GM21447 (cell line): ENCODE data around the gene SORL1.
"Not testable (repeated sequence)": the region's sequence is repeated elsewhere in the genome, so short reads cannot be mapped to it uniquely, and the experiment has no call there.

ENCODE experiments used
- ATAC-seq: cut with Tn5 transposase; IDR thresholded peaks from one replicate; pipeline ENCODE4 v1.9.1; 2021; ENCODE audit not compliant: unreplicated experiment

SORL1 gene

DNA sequence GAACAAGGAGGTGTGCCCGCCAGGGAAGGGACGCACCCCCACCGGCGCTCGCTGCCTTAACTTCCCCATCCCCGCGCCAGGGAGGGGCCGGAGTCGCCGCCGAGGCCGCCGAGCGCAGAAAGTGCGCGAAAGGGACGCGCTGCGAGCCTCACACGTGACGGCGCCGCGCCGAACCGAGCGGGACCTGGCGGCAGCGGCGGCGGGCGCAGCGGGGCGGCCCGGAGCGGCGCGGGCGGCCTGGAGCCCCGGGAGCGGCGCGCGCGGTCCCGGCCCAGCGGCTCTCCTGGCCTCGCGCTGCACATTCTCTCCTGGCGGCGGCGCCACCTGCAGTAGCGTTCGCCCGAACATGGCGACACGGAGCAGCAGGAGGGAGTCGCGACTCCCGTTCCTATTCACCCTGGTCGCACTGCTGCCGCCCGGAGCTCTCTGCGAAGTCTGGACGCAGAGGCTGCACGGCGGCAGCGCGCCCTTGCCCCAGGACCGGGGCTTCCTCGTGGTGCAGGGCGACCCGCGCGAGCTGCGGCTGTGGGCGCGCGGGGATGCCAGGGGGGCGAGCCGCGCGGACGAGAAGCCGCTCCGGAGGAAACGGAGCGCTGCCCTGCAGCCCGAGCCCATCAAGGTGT is at the start of gene SORL1:
Gene SORL1, plus strand, starts transcription at position 329 of the 623 bp plus-strand sequence. Its CDS starts 18 bp downstream, at position 347.
- ATAC-seq, result peak; percentile 46

DNA sequence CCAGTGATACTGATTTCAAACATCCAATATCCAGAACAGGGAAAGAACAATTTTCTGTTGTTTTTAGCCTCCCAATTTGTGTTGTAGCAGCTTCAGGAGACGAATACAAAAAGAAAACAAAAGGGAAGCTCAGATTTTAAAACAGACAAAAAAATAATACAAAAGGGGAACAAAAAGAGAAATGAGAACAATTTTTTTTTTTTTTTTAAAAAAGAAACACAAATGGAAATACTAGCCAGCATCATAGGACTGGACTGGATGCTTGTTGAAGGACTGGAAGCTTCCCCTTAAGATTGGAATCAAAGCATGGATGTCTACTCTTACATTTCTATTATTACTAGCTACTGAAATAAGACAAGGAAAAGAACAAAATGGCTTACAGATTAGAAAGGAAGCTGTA is 46.5 kb upstream of the SORL1 start:
- no peak for ATAC-seq

GRCh38 chr11:121406291-121406690 is 45.8 kb upstream of the SORL1 start:
- no peak for ATAC-seq

DNA sequence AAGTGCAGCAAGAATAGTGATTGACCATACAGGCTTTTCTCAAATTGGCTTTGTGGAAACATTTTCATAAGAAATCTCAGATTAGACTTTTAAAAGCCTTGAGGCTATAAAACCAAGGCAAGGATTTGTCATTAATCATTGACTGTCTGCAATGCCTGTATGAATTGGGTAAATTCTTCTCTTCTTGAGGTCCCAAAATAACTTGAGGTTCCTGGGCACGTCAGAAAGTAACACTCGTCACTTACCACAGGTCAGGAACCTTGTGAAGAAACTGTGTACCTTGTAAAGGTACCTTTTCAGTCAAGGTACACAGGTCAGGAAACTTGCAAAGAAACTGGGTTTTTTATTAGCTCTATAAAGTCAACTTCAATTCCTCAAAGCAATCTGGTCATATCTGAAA is 43.3 kb upstream of the SORL1 start:
- ATAC-seq, result no peak

GRCh38 chr11:121410041-121410440 is 42.1 kb upstream of the SORL1 start:
- ATAC-seq, result not testable (repeated sequence)

GRCh38 chr11:121411330-121411729 is 40.8 kb upstream of the SORL1 start:
- not testable (repeated sequence) for ATAC-seq

GRCh38 chr11:121412000-121412587 is 40.0 kb upstream of the SORL1 start:
- no peak for ATAC-seq

- no peak for ATAC-seq
Observed at GRCh38 chr11:121412711-121413415, 39.3 kb upstream of the SORL1 start.

DNA sequence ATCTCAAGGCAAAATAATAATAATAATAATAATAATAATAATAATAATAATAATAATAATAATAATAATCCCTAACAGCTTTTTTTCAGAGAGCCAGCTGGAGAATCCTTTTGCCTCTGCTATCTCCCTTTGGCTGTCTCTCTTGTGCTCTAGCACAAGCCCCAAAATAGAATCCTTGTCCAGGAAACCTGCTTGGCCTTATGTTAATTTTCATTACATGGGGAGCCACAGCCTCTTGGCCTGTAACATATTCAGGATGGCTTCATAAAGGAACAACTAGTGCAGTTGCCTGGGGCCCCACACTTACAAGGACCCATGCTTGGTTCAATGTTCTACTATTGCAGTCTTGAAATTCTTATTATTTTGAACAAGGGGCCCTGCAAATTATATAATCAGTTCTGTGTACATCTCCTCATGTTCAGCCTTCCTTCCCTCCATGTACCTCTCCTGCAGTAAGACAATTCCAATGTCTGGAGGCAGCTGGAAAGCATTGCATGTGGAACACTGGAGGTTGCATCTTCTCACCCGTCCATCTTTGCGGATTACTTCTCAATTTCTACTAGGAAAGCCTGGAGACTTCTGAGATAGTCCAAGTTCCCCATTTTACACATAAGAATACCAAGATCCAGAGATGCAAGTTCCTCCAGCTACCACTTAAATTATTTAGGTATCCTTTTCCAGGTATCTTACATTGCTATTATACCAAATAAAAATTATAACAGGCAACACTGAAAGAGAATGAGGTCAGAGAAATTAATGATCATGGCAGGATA is 37.8 kb upstream of the SORL1 start:
- no peak for ATAC-seq

DNA sequence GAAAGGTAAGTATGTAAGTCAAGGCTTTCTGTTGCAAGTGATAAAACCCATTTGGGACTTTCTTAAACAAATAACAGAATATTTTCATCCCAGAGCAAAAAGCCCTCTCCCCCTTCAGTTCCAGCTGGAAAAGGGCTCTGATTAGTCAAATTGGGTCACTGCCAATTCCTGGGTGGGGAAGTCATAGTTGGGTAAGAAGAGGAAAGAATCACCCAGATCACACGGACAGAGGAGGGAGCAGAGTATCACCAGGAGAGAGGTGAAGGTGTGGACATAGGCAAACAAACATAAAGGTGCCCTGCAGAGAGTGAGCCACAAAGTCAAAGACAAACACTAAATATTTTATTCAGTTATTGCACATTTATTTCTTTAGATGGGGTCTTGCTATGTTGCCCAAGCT is 36.3 kb upstream of the SORL1 start:
- ATAC-seq, result no peak

- ATAC-seq, result peak; percentile 72
Observed at GRCh38 chr11:121417055-121417551, 35.0 kb upstream of the SORL1 start.

GRCh38 chr11:121417607-121418006 is 34.5 kb upstream of the SORL1 start:
- ATAC-seq, result no peak

DNA sequence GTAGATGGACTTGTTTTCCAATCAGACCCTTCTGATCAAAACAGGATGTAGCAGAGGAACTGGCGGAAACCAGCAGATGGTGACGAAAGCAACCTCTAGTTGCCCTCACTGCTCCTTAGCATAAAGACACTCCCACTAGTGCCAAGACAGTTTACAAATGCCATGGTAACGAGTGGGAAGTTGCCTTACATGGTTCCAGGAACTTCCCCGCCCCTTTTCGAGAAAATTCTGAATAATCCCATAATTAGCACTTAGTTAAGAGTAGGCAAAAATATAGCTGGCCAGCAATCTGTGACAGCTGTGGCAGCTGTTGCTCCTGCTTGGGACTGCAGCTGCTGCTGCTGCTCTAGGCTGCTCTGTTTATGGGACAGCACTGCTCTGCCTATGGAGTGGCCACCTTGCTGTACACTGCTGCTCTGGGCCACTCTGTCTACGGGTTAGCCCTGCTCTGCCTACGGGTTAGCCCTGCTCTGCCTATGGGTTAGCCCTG is 33.4 kb upstream of the SORL1 start:
- no peak for ATAC-seq

- no peak for ATAC-seq
Observed at GRCh38 chr11:121419836-121420235, 32.3 kb upstream of the SORL1 start.

DNA sequence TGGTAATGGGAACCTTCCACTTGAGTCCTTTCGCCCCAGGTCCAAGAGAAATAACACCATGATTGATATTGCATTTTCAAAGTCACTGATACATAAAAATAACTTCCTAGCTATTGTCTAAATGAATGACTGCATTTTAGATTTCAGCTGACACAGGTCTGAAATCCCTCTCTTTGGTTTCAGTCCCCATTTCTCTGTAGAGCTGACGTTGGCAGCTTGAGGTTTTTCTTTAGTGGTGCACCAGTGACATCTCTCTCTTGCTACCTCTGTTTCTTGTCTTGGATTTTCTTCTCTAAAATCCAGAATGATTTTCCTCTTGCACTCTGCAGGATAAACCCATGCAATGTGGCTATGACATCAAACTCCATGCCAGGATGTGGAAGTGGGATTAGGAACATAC is 31.7 kb upstream of the SORL1 start:
- ATAC-seq, result no peak

DNA sequence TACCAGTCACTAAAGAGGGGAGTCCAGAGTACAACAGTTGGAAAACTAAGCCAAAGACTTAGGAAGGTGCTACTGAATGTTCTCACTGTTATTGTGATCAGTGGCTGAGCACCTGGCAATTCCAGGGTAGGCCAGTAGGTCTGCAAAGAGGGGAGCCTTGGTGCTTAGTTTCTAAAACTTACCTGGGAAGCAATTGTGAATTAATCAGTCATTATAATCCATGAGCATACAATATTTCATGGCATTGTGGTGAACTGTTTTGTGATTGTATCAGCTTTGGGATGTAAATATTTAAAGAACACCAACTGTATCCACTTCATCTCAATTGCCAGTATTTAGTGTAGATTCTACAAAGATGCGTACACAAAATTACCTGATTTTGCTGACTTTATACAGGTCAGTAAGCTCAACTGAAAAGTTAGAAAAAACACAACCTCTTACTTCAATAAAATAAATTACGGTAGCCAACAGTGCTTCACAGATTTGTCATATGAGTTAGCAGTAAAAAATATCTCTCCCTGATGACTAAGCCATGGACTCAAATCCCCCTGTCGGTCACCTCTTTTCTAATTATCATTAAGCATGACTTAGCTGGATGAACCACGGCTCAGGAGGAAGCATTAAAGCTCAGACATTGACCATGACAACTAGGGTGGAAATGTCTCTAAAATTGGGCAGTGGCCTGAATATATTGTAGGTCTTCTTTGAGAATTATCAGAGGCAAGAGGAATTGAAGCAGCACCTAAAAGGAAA is 30.8 kb upstream of the SORL1 start:
- ATAC-seq, result no peak

- peak; percentile 58 for ATAC-seq
Observed at GRCh38 chr11:121422675-121423074, 29.4 kb upstream of the SORL1 start.

GRCh38 chr11:121425828-121426227 is 26.3 kb upstream of the SORL1 start:
- ATAC-seq, result no peak

GRCh38 chr11:121426476-121427399 is 25.4 kb upstream of the SORL1 start:
- ATAC-seq, result no peak

DNA sequence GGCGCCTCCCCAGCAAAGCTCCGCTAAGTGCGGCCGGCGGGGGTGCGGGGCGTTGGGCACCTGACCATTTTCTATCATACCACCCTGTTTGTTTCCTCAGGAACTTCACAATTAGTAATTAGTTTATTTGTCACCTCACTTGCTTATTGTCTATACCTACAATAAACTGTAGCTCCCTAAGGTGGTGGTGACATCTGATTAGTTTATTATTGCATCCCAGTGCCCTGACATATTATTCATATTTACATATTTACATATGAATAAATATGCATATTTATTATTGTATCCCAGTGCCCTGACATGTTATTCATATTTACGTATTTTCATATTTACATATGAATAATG is 24.7 kb upstream of the SORL1 start:
- no peak for ATAC-seq
